Measurements from ENCODE around the gene MXD3. TPM values are rescaled to one million over a fixed set of nuclear protein-coding genes. Genes with fewer than 3 reads are reported as not detected.

The MXD3 gene
- total and polyA plus RNA-seq, 2 donors (not counting 3 experiments of a cell fraction or from before 2014, with no cell fraction given), result 38.4 to 44.2 TPM

DNA sequence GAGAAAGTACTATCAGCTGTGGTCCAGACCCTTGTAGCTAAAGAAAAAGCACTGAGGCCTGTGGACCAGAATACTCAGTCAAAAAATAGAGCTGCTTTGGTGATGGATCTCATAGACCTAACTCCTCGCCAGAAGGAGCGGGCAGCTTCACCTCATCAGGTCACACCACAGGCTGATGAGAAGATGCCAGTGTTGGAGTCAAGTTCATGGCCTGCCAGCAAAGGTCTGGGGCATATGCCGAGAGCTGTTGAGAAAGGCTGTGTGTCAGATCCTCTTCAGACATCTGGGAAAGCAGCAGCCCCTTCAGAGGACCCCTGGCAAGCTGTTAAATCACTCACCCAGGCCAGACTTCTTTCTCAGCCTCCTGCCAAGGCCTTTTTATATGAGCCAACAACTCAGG, 17.1 kb downstream of the MXD3 start:
- Histone ChIP-seq H3K79me2 (ENCODE audit: control insufficient read depth, insufficient read depth, low read length) (no peaks in the 10 kb centered on the region), H3K9me3 (replicated peaks; ENCODE audit: control insufficient read depth, insufficient read depth, low read length) (no peaks in the 10 kb centered on the region), H3K27me3 (ENCODE audit: control insufficient read depth in 2 of 2, insufficient read depth in 2 of 2, low read length in 2 of 2) (no peaks in the 10 kb centered on the region), H3K9ac (replicated peaks; ENCODE audit: extremely low read depth, insufficient read depth, low read length) (no peak overlapping the region), H3K36me3 (ENCODE audit: control insufficient read depth in 2 of 2, extremely low read depth in 1 of 2, insufficient read depth in 2 of 2, low read length in 2 of 2) (peaks cover 7 to 34% of the 10 kb centered on the region in 2 experiments), H3K4me2 (ENCODE audit: insufficient read depth, low read length) (no peak overlapping the region), H3K4me3 (replicated peaks in 1 of 3; ENCODE audit: insufficient read depth in 1 of 3, low read depth in 1 of 3, low read length in 3 of 3) (no peak overlapping the region), H3K9me1 (replicated peaks; ENCODE audit: control insufficient read depth, extremely low read depth, insufficient read depth, low read length) (no peaks in the 10 kb centered on the region), H3K27ac (ENCODE audit: insufficient read depth, low read depth, low read length) (no peak overlapping the region), H3K4me1 (ENCODE audit: control insufficient read depth, extremely low read depth, insufficient read depth, low read length) (peaks cover 13% of the 10 kb centered on the region), H4K20me1 (replicated peaks; ENCODE audit: control insufficient read depth, extremely low read depth, insufficient read depth, low read length) (no peaks in the 10 kb centered on the region), H2AFZ (ENCODE audit: low read depth, low read length) (no peak overlapping the region)
- dilution Hi-C loops (cut with MboI; ENCODE audit: extremely low pct_ligation_motif_present, low sequenced_read_pairs) (no loop called here), intact Hi-C loops (cut with micrococcal nuclease) (no loop called here)
- ChIA-PET POLR2A (interaction anchor here (0.6 kb wide), 1 partner anchor 15 kb away, joined by 3 read pairs; no protein-coding TSS in a partner anchor), CTCF (no interaction called here)
- FAIRE-seq, result no peak
- DNase-seq (ENCODE audit: low read depth, low spot score), result no peak
- no peak for TF ChIP-seq FOS (IDR thresholded peaks at IDR 0.05; ENCODE audit: borderline replicate concordance, insufficient read depth, low read length)
- TF ChIP-seq EZH2 (IDR thresholded peaks at IDR 0.05; ENCODE audit: borderline replicate concordance, low read depth, low read length, severe bottlenecking), result no peak
- no peak for TF ChIP-seq GATA2 (IDR thresholded peaks at IDR 0.05; ENCODE audit: insufficient read depth, insufficient read length, low read depth, low read length)
- no peak for TF ChIP-seq MYC (IDR thresholded peaks at IDR 0.05; ENCODE audit: low read depth, low read length)
- no peak for TF ChIP-seq JUN (IDR thresholded peaks at IDR 0.05; ENCODE audit: borderline replicate concordance, insufficient read depth, insufficient read length, low read depth)
- TSS peak; percentile 4 for BruUV-seq (replicated peaks)

DNA sequence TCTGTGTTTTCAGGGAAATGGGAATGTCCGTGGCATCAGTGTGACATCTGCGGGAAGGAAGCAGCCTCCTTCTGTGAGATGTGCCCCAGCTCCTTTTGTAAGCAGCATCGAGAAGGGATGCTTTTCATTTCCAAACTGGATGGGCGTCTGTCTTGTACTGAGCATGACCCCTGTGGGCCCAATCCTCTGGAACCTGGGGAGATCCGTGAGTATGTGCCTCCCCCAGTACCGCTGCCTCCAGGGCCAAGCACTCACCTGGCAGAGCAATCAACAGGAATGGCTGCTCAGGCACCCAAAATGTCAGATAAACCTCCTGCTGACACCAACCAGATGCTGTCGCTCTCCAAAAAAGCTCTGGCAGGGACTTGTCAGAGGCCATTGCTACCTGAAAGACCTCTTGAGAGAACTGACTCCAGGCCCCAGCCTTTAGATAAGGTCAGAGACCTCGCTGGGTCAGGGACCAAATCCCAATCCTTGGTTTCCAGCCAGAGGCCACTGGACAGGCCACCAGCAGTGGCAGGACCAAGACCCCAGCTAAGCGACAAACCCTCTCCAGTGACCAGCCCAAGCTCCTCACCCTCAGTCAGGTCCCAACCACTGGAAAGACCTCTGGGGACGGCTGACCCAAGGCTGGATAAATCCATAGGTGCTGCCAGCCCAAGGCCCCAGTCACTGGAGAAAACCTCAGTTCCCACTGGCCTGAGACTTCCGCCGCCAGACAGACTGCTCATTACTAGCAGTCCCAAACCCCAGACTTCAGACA, 17.7 kb downstream of the MXD3 start:
- H4K20me1 ChIP-seq (replicated peaks; ENCODE audit: control insufficient read depth, extremely low read depth, insufficient read depth, low read length), result no peaks in the 10 kb centered on the region
- POLR2A ChIA-PET, result interaction anchor here (0.6 kb wide), 1 partner anchor 15 kb away, joined by 3 read pairs; no protein-coding TSS in a partner anchor
- dilution Hi-C loops (cut with MboI; ENCODE audit: extremely low pct_ligation_motif_present, low sequenced_read_pairs), result no loop called here
- no peaks in the 10 kb centered on the region for H3K9me1 ChIP-seq (replicated peaks; ENCODE audit: control insufficient read depth, extremely low read depth, insufficient read depth, low read length)
- no peaks in the 10 kb centered on the region for H3K27me3 ChIP-seq (ENCODE audit: control insufficient read depth in 2 of 2, insufficient read depth in 2 of 2, low read length in 2 of 2)
- H3K4me2 ChIP-seq (ENCODE audit: insufficient read depth, low read length), result no peak overlapping the region
- no peak for DNase-seq (ENCODE audit: low read depth, low spot score)
- peaks cover 7 to 34% of the 10 kb centered on the region in 2 experiments for H3K36me3 ChIP-seq (ENCODE audit: control insufficient read depth in 2 of 2, extremely low read depth in 1 of 2, insufficient read depth in 2 of 2, low read length in 2 of 2)
- intact Hi-C loops (cut with micrococcal nuclease), result no loop called here
- H3K4me3 ChIP-seq (replicated peaks in 1 of 3; ENCODE audit: insufficient read depth in 1 of 3, low read depth in 1 of 3, low read length in 3 of 3), result no peak overlapping the region
- no TSS peak for BruUV-seq (replicated peaks)
- CTCF ChIA-PET, result interaction anchor here (1.7 kb wide), 1 partner anchor 16 kb away, joined by 5 read pairs; no protein-coding TSS in a partner anchor
- TF ChIP-seq POLR2A (IDR thresholded peaks at IDR 0.05; ENCODE audit: low read depth, low read length) (no peak), MYC (IDR thresholded peaks at IDR 0.05; ENCODE audit: low read depth, low read length) (no peak), JUN (IDR thresholded peaks at IDR 0.05; ENCODE audit: borderline replicate concordance, insufficient read depth, insufficient read length, low read depth) (no peak), FOS (IDR thresholded peaks at IDR 0.05; ENCODE audit: borderline replicate concordance, insufficient read depth, low read length) (no peak), GATA2 (IDR thresholded peaks at IDR 0.05; ENCODE audit: insufficient read depth, insufficient read length, low read depth, low read length) (no peak), EZH2 (IDR thresholded peaks at IDR 0.05; ENCODE audit: borderline replicate concordance, low read depth, low read length, severe bottlenecking) (no peak), POLR2AphosphoS5 (IDR thresholded peaks at IDR 0.05; ENCODE audit: insufficient read depth, low read depth, low read length) (no peak)
- TF ChIP-seq, protein P1, sequence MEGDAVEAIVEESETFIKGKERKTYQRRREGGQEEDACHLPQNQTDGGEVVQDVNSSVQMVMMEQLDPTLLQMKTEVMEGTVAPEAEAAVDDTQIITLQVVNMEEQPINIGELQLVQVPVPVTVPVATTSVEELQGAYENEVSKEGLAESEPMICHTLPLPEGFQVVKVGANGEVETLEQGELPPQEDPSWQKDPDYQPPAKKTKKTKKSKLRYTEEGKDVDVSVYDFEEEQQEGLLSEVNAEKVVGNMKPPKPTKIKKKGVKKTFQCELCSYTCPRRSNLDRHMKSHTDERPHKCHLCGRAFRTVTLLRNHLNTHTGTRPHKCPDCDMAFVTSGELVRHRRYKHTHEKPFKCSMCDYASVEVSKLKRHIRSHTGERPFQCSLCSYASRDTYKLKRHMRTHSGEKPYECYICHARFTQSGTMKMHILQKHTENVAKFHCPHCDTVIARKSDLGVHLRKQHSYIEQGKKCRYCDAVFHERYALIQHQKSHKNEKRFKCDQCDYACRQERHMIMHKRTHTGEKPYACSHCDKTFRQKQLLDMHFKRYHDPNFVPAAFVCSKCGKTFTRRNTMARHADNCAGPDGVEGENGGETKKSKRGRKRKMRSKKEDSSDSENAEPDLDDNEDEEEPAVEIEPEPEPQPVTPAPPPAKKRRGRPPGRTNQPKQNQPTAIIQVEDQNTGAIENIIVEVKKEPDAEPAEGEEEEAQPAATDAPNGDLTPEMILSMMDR (IDR thresholded peaks at IDR 0.05; ENCODE audit: extremely low read depth in 1 of 2, insufficient read depth in 1 of 2, low read depth in 1 of 2, low read length in 2 of 2), result no peak
- TF ChIP-seq, protein P2, sequence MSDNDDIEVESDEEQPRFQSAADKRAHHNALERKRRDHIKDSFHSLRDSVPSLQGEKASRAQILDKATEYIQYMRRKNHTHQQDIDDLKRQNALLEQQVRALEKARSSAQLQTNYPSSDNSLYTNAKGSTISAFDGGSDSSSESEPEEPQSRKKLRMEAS (IDR thresholded peaks at IDR 0.05; ENCODE audit: insufficient read depth, insufficient read length), result no peak
- H2AFZ ChIP-seq (ENCODE audit: low read depth, low read length), result no peak overlapping the region
- no peak overlapping the region for H3K9ac ChIP-seq (replicated peaks; ENCODE audit: extremely low read depth, insufficient read depth, low read length)
- no peak overlapping the region for H3K27ac ChIP-seq (ENCODE audit: insufficient read depth, low read depth, low read length)
- peaks cover 13% of the 10 kb centered on the region for H3K4me1 ChIP-seq (ENCODE audit: control insufficient read depth, extremely low read depth, insufficient read depth, low read length)
- FAIRE-seq, result no peak
- H3K79me2 ChIP-seq (ENCODE audit: control insufficient read depth, insufficient read depth, low read length), result no peaks in the 10 kb centered on the region
- no peaks in the 10 kb centered on the region for H3K9me3 ChIP-seq (replicated peaks; ENCODE audit: control insufficient read depth, insufficient read depth, low read length)

All from endothelial cell of umbilical vein (primary cell).